GM13976 (cell line): ENCODE results near the gene HDLBP.

Experiments
- DNase-seq: peaks from one replicate; pipeline ENCODE4 v3.0.0; 2012; ENCODE audit warnings: low spot score
- CTCF ChIP-seq: IDR thresholded peaks from 2 replicates; pipeline ENCODE4 v1.5.1; 2012; ENCODE audit warnings: borderline replicate concordance, mild to moderate bottlenecking; ENCODE audit not compliant: insufficient read depth; ENCODE audit errors: extremely low read depth, missing control alignments, control extremely low read depth
- in situ Hi-C: fragments of 300-500 bp; cut with MboI; formaldehyde crosslinking; loops from one replicate; pipeline ENCODE4 v1.12.0; 2022; ENCODE audit warnings: low sequenced_read_pairs, mixed read lengths, inconsistent platforms; ENCODE audit not compliant: unreplicated experiment

Gene HDLBP

GRCh38 chr2:241267249-241268067, 48.0 kb downstream of the HDLBP start:
- TF ChIP-seq CTCF = no peak
- no peak for DNase-seq
- in situ Hi-C loops = no loop called here

GRCh38 chr2:241265506-241265905, 50.0 kb downstream of the HDLBP start:
- TF ChIP-seq CTCF = no peak
- in situ Hi-C loops = no loop called here
- DNase-seq = no peak

GRCh38 chr2:241263061-241263460, 52.4 kb downstream of the HDLBP start:
- no peak for TF ChIP-seq CTCF
- DNase-seq = no peak
- in situ Hi-C loops = no loop called here

GRCh38 chr2:241261628-241262027, 53.8 kb downstream of the HDLBP start:
- in situ Hi-C loops = no loop called here
- no peak for TF ChIP-seq CTCF
- DNase-seq = no peak

- DNase-seq = no peak
- no peak for TF ChIP-seq CTCF
These were observed 54.6 kb downstream of the HDLBP start for GRCh38 chr2:241260911-241261310.

GRCh38 chr2:241258505-241259280, 56.8 kb downstream of the HDLBP start:
- in situ Hi-C loops = no loop called here
- no peak for DNase-seq
- TF ChIP-seq CTCF = no peak

More at GRCh38 chr2:241260911-241261310, 54.6 kb downstream of the HDLBP start:
- in situ Hi-C loops = no loop called here
